ENCODE measurements around the gene RAC3.

Gene RAC3

GRCh38 chr17:82080789-82081464 lies 49.4 kb downstream of the RAC3 start:
- no peak for DNase-seq (ENCODE audit: low read depth)
- H3K4me3 ChIP-seq (ENCODE audit: low read length) = no peak overlapping the region
- no peak for TF ChIP-seq CTCF (conservative IDR thresholded peaks at IDR 0.05; ENCODE audit: low read depth, low read length)

- no peak for TF ChIP-seq CTCF (conservative IDR thresholded peaks at IDR 0.05; ENCODE audit: low read depth, low read length)
- DNase-seq (ENCODE audit: low read depth) = no peak
Measured at GRCh38 chr17:82081546-82081945, 50.1 kb downstream of the RAC3 start.

GRCh38 chr17:82081966-82082365 lies 50.5 kb downstream of the RAC3 start:
- no peak for TF ChIP-seq CTCF (conservative IDR thresholded peaks at IDR 0.05; ENCODE audit: low read depth, low read length)

More at GRCh38 chr17:82081546-82081945, 50.1 kb downstream of the RAC3 start:
- H3K4me3 ChIP-seq (ENCODE audit: low read length) = no peak overlapping the region

GRCh38 chr17:82082456-82082855 lies 51.0 kb downstream of the RAC3 start:
- no peak for DNase-seq (ENCODE audit: low read depth)

More at GRCh38 chr17:82081966-82082365, 50.5 kb downstream of the RAC3 start:
- DNase-seq (ENCODE audit: low read depth) = no peak
- no peak overlapping the region for H3K4me3 ChIP-seq (ENCODE audit: low read length)

GRCh38 chr17:82083009-82083408 lies 51.5 kb downstream of the RAC3 start:
- no peak for TF ChIP-seq CTCF (conservative IDR thresholded peaks at IDR 0.05; ENCODE audit: low read depth, low read length)

More at GRCh38 chr17:82082456-82082855, 51.0 kb downstream of the RAC3 start:
- H3K4me3 ChIP-seq (ENCODE audit: low read length) = no peak overlapping the region
- TF ChIP-seq CTCF (conservative IDR thresholded peaks at IDR 0.05; ENCODE audit: low read depth, low read length) = no peak

More at GRCh38 chr17:82083009-82083408, 51.5 kb downstream of the RAC3 start:
- no peak for DNase-seq (ENCODE audit: low read depth)
- no peak overlapping the region for H3K4me3 ChIP-seq (ENCODE audit: low read length)

Measured in retinal pigment epithelial cell (primary cell).